Vagina (tissue), 2 donors: ENCODE data around the gene WDR20.

Source experiments
- POLR2A ChIP-seq, 2 donors: fragments of 450-650 bp; IDR thresholded peaks; one replicate each; pipeline ENCODE4 v1.6.1; 2017; ENCODE audit warnings: antibody characterized with exemption in 2 of 2, mild to moderate bottlenecking in 2 of 2, moderate library complexity in 2 of 2
- POLR2AphosphoS5 ChIP-seq, 2 donors: sonication (generic); formaldehyde crosslinking; IDR thresholded peaks; one replicate each; pipeline ENCODE4 v1.9.0; 2017; ENCODE audit warnings: antibody characterized with exemption in 2 of 2, mild to moderate bottlenecking in 2 of 2, low read depth in 1 of 2; ENCODE audit not compliant: insufficient read depth in 1 of 2
- TF ChIP-seq, protein P1 (sequence below), 3 experiments: fragments of 450-650 bp in 2 of 3; fragments of 200-600 bp in 1 of 3; sonication (generic) in 1 of 3; IDR thresholded peaks; one replicate each; pipeline ENCODE4 v1.5.1; 2017 to 2019; ENCODE audit warnings: antibody characterized with exemption in 3 of 3, mild to moderate bottlenecking in 2 of 3, moderate library complexity in 2 of 3

DNA sequence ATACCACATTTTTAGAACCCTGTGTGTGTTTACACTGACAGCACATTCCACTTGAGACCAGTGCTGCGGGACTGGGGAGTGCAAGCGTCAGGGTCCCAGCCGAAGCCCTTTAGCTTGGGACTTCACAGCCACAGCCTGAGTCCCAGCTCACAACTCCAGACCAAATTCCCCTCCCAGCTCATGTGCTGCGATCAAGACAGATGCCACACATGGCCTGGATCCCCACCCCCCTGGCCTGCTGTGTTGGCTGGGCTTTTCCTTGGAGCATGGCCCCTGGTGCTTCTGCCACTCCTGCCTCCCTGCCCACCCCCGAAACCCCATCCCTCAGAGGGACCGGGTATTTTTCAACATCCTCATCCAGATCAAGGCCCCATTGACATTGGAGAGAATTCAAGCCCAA lies 63.7 kb downstream of the WDR20 start:
- TF ChIP-seq, protein P1, sequence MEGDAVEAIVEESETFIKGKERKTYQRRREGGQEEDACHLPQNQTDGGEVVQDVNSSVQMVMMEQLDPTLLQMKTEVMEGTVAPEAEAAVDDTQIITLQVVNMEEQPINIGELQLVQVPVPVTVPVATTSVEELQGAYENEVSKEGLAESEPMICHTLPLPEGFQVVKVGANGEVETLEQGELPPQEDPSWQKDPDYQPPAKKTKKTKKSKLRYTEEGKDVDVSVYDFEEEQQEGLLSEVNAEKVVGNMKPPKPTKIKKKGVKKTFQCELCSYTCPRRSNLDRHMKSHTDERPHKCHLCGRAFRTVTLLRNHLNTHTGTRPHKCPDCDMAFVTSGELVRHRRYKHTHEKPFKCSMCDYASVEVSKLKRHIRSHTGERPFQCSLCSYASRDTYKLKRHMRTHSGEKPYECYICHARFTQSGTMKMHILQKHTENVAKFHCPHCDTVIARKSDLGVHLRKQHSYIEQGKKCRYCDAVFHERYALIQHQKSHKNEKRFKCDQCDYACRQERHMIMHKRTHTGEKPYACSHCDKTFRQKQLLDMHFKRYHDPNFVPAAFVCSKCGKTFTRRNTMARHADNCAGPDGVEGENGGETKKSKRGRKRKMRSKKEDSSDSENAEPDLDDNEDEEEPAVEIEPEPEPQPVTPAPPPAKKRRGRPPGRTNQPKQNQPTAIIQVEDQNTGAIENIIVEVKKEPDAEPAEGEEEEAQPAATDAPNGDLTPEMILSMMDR (IDR thresholded peaks at IDR 0.05) = no peak
- no peak for TF ChIP-seq POLR2A (IDR thresholded peaks at IDR 0.05)
- no peak for TF ChIP-seq POLR2AphosphoS5 (IDR thresholded peaks at IDR 0.05; ENCODE audit: insufficient read depth in 1 of 2, low read depth in 1 of 2)
